ENCODE data around the gene B3GAT1.

Gene B3GAT1

DNA sequence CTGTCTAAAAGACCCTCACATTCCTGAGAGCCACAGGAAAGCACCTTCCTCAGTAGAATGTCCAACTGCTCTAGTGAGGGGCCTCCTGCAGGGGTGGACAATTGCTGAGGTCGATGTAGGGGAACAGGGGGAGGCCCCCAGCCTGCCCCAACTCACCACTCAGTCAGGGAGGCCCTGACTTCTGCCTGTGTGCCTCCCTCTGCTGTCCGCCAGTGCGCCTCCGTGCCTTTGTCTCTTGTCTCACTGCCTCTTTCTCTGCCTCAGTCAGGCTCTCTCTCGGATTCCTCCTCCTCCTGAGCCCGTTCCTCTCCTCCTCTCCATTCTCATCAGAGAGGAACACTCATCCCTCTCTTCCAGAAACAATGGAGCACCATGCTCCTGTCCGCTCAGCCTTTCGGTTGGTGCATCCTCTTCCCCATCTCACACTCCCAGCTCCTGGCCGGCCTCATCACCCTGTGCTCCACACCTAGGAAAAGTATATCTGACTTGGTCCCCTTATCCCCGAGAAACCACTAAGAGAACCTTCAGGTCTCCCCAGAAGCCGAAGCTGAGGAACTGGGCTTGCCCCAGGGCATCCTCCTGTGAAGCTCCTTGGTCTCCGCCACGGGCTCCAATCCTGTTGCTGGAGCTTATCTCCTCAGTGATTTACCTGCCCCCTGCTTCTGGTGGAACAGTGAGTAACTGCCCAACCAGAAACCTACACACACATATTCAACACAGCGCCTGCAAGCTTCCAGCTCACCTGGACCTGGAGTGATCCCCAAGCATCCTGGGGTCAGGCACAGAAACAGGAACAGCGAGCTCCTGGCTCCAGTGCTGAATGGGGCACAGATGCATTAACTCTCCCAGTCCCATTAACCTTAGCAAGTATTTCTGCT, 2.3 kb downstream of the B3GAT1 start:
- TF ChIP-seq POLR2A (IDR thresholded peaks at IDR 0.05; ENCODE audit: low read length): no peak
- no peak for TF ChIP-seq GATA1 (IDR thresholded peaks at IDR 0.05; ENCODE audit: low read depth, low read length)

DNA sequence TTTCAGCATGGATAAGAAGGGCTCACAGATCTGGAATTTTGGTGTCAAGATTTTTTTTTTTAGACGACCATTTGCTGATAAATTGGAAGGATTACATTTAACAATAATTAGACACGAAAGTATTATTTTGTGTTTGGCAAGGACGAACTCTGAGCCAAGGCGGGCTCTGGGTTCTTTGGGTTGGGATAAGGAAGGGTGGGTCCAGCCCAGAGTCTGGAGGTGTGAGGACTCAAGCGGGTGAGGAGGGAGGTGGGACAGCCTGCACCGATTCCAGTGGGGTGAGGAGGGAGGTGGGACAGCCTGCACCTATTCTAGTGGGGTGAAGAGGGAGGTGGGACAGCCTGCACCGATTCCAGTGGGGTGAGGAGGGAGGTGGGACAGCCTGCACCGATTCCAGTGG, 4.1 kb downstream of the B3GAT1 start:
- DNase-seq: no peak
- TF ChIP-seq POLR2A (IDR thresholded peaks at IDR 0.05; ENCODE audit: low read length) (no peak), GATA1 (IDR thresholded peaks at IDR 0.05; ENCODE audit: low read depth, low read length) (no peak)

More for the DNA sequence above, 2.3 kb downstream of the B3GAT1 start:
- DNase-seq: no peak

DNA sequence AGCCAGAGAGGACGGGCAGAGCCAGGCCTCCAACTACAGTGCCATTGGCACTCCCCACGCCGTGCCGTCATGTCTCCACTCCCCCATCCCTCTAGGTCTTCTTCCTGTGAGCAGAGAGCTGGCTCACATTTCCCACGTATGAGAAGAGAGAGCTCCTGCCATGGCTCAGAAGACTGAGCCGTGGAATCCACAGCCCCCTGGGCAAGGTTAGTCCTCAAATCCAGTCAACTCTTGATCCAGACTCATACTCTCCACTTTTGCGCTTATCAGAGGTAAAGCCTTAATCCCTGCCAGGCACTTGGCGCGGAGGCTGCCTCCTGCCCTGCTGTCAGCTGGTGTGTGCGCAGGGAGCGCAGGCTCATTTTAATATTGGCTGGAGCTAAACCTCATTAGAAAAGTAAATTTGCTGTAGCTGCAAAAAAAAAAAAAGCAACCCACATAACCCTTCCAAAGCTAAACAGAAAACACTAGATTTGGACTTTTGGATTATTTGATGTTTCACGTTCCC, 4.7 kb downstream of the B3GAT1 start:
- DNase-seq: no peak
- TF ChIP-seq POLR2A (IDR thresholded peaks at IDR 0.05; ENCODE audit: low read length): no peak
- TF ChIP-seq GATA1 (IDR thresholded peaks at IDR 0.05; ENCODE audit: low read depth, low read length): no peak

DNA sequence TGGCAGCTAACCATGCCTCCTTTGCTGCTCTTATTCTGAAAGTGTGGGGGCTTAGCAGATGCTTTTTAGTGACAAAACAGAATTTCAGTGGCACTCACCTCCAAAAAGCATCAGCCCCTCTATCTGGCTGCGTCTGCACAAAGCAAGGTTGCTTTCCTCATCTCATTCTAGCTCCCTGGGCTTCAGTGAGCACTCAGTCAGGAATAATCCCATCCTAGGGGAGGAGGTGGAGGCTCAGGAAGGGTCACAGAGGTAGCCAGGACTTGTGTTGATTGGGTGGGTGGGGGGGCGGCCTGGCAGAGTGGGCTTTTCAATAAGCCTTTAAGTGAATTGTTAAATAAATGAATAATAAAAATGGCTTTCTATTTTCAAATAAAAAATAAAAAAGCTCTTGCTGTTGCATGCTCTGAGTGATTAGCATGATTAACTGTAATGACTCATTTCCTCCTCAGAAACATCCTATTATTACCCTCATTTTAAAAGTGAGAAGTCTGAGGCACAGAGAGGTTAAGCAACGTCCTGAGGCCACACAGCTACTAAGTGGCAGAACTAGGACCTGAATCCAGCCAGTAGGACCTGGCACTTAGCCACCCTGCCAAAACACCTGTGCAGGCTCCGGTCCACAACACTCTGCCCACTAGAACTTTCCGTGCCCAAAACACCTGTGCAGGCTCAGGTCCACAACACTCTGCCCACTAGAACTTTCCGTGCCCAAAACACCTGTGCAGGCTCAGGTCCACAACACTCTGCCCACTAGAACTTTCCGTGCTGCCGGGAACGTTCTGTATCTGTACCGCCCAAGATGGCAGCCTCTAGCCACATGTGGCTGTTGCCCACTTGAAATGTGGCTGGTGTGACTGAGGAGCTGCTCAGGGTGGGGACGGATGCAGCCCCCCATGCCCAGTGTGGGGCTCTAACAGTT, 5.5 kb downstream of the B3GAT1 start:
- no peak for TF ChIP-seq GATA1 (IDR thresholded peaks at IDR 0.05; ENCODE audit: low read depth, low read length)
- TF ChIP-seq POLR2A (IDR thresholded peaks at IDR 0.05; ENCODE audit: low read length): no peak
- DNase-seq: no peak

DNA sequence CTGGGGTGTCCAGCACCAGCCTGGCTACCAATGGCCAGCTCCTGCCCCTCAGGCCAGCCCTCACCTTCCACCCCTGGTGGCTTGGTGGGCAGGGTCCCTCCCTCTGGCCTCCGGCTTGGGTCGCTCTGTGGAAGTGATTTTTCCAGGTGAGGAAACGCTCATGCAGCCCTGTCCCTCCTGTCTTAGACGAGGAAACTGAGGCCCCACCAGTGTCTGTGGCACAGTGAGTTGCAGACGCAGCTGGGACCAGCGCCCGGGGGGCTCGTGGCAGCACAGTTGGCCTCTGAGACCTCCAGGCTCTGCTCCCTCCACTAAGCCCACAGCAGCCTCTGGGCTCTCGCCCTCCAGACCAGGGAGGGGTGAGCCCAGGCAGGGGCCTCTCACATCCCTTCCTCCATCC, 6.2 kb downstream of the B3GAT1 start:
- DNase-seq: no peak
- TF ChIP-seq POLR2A (IDR thresholded peaks at IDR 0.05; ENCODE audit: low read length) (no peak), GATA1 (IDR thresholded peaks at IDR 0.05; ENCODE audit: low read depth, low read length) (no peak)

DNA sequence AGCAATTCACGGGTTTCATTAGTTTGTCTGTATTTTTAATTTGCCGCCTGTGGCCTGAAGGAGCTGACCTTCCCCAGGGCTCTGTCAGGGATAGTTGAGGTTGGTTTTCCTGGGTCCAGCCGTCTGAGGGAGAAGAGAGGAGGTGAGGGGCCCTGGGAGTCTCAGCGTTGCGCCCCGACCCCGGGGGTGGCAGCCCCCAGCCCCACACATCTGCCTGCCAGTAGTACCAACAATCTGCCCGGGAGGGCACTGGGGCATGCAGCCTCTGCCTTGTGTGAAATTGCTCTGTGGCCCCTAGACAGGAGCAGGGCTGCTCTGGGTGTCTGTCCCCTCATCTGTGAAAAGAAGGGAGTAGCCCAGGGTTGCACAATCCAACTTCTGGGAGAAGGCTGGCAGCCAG, 6.6 kb downstream of the B3GAT1 start:
- no peak for TF ChIP-seq POLR2A (IDR thresholded peaks at IDR 0.05; ENCODE audit: low read length)
- no peak for TF ChIP-seq GATA1 (IDR thresholded peaks at IDR 0.05; ENCODE audit: low read depth, low read length)
- no peak for DNase-seq

DNA sequence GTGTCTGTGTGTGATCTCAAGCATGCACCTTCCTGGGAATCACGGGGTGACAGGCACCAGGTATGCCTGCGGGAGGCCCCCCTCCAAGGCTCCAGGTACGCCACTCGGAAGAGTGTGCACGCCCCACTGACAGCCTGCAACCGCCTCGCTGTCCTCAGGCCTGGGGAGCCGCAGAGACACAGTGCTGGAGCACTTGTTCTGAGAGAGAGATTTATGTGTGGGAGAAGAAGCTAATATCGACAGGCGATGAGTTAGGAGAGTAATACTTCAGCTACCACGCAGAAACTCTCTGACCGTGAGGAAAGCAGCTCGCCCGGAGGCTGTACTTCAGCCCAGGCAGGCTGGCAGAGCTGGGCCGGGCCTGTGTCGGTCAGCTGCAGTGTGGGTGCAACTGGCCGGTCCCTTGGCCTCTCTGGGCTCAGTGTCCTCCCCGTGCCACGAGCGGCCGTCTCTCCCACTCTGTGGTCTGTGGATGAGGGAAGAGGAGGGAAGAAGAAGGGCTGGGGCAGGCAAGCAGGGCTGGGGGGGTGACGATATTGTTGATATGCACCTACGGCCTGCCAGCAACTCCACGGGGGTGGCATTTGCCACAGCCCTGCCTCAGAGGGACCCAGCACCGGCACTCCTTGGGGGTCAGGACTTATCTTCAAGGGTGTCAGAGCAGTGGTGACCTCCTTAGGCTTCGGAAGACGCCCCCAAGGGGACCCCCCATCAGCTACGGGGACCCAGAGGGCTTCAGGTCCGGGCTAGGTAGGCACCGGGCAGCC, 7.3 kb downstream of the B3GAT1 start:
- no peak for TF ChIP-seq POLR2A (IDR thresholded peaks at IDR 0.05; ENCODE audit: low read length)
- no peak for TF ChIP-seq GATA1 (IDR thresholded peaks at IDR 0.05; ENCODE audit: low read depth, low read length)
- no peak for DNase-seq

DNA sequence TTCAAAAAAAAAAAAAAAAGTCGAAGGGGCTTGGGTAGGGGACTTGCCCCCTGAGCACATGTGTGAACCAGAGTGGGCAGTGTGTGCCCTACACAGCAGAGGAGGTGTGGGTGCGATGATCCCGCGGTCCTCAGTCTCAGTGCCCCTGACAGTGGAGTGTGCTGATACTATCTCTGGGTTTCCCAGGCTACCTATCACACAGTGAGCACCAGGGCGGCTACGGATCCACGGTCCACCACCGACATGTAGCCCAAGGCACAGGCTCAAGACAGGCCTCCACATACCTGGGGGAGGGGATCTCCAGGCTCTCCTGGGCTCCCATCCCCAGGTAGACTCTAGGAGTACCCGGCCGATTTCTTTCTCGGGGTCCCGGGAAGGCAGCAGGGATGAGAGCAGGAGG, 9.1 kb downstream of the B3GAT1 start:
- DNase-seq: no peak
- TF ChIP-seq POLR2A (IDR thresholded peaks at IDR 0.05; ENCODE audit: low read length) (no peak), GATA1 (IDR thresholded peaks at IDR 0.05; ENCODE audit: low read depth, low read length) (no peak)

DNA sequence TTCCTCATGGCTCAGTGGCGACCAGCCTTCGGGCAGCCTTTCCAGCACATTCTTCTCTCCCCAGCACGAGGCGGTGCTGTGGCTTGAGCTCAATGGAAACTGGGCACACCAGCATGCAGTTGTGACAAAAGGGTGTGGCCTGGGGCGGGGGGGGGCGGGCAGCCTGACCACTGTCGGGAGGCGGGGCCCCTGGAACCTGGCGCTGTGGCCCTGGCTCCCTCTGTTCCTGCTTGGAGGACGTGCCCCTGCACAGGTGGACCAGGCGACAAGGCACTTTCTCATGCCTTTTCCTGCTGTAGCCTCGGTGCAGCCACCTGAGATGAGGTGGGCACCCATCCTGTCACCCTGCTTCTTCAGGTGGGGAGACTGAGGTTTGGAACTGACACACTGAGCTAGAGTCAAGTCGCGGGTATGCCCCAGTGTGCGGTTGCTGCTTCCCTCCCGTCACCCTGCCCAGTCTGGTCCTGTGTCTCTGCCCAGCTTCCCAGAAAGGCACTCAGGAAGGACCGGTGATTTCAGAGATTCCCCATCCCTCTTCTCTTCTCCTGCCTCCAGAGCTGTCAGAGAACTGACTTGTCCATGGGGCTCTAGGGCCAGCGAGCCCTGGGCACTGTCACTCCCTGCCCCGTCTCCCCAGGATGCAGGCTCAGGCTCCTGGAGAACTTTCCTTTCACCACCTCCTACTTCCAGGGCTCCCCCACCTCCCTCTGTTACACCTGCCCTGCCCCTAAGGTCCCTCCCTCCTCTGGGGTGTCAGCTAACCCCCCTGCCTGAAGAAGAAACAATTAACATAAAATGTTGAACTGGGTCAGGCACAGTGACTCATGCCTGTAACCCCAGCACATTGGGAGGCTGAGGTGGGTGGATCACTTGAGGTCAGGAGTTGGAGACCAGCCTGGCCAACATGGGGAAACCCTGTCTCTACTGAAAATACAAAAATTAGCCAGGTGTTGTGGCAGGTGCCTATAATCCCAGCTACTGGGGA, 9.9 kb downstream of the B3GAT1 start:
- TF ChIP-seq GATA1 (IDR thresholded peaks at IDR 0.05; ENCODE audit: low read depth, low read length): no peak
- no peak for TF ChIP-seq POLR2A (IDR thresholded peaks at IDR 0.05; ENCODE audit: low read length)
- DNase-seq: no peak

DNA sequence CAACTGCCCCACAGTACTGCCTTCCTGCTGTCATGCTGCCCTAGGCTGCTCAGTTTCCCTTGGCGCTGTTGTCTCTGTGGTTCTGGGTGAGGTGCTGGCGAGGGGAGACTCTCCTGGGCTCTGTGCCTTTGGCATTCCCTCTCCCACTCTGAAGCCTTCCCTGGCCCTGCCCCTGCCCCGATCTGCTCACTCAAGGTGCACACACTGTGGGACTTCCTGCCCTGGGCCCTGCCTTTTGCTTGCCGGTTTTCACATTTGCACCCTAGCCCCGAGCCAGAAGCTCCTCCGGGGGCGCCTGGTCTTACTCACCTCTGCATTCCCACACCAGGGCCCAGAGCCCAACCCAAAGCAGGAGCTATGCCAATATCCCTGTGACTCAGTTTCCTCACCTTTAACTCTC, 12.0 kb downstream of the B3GAT1 start:
- DNase-seq: no peak

DNA sequence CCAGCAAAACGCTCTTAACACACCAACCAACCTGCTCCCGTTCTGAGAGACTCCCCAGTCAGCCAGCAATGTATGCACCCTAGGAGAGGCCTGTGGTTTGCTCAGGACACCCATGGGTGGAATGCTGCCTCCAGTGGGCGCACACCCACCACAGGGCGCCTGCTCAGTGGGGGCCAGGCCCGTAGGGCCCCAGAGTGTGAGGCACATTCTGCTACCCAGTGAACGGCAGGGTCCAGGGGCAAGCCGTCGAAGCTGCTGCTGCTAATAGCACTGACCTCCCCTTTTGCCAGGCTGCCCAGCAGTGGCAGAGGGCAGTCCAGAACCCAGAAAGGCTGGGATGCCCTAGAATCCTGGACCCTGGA, 12.8 kb downstream of the B3GAT1 start:
- no peak for DNase-seq
- TF ChIP-seq POLR2A (IDR thresholded peaks at IDR 0.05; ENCODE audit: low read length) (no peak), GATA1 (IDR thresholded peaks at IDR 0.05; ENCODE audit: low read depth, low read length) (no peak)

More for the DNA sequence above, 12.0 kb downstream of the B3GAT1 start:
- no peak for TF ChIP-seq GATA1 (IDR thresholded peaks at IDR 0.05; ENCODE audit: low read depth, low read length)
- TF ChIP-seq POLR2A (IDR thresholded peaks at IDR 0.05; ENCODE audit: low read length): no peak

DNA sequence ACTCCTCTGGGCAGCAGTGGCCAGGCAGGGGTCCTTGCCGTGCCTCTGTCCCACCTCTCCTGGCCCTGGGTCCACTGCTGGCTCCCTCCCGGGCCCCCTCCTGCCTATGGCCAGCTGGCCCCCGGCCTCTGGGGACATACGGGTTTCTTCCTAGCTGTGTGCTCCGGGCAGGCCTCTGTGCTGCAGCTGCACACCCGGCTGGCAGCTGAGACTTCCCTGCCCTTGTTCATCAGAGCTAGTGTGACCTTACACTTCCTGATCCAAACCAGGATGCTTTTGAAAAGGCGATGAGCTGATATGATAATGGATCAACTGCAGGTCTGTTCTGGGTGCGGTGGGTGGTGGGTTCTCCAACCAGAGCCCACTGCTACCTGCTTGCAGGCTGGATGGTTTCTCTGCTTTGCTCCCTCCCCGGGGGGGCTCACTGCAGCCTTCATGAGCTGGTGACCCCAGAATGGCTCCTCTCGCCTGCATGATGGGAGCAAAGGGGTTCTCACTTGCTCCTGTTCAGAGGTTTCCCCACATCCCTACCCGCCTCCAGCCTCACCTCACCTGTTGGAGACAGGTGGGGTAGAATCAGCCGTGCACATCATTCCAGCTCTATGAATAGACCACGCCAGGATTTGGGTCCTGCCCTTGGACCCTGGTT, 13.3 kb downstream of the B3GAT1 start:
- no peak for DNase-seq
- TF ChIP-seq POLR2A (IDR thresholded peaks at IDR 0.05; ENCODE audit: low read length): no peak
- TF ChIP-seq GATA1 (IDR thresholded peaks at IDR 0.05; ENCODE audit: low read depth, low read length): no peak

Measured in erythroblast (primary cell).